ENCODE data around the gene F2.

F2 gene

DNA sequence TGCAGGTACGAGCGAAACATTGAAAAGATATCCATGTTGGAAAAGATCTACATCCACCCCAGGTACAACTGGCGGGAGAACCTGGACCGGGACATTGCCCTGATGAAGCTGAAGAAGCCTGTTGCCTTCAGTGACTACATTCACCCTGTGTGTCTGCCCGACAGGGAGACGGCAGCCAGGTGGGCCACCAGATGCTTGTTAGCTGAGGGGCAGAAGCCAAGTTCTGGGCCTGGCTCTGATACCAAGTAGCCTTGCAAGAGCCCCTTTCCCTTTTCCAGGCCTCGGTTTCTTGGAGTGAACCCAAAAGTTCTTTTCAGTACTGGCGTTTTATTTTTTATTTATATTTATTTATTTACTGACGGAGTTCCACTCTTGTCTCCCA lies 9.6 kb downstream of the F2 start:
- ChIA-PET CTCF (interaction anchor here (1.4 kb wide), 1 partner anchor 10 kb away, joined by 4 read pairs; no protein-coding TSS in a partner anchor), POLR2A (no interaction called here)
- TF ChIP-seq, protein P1, sequence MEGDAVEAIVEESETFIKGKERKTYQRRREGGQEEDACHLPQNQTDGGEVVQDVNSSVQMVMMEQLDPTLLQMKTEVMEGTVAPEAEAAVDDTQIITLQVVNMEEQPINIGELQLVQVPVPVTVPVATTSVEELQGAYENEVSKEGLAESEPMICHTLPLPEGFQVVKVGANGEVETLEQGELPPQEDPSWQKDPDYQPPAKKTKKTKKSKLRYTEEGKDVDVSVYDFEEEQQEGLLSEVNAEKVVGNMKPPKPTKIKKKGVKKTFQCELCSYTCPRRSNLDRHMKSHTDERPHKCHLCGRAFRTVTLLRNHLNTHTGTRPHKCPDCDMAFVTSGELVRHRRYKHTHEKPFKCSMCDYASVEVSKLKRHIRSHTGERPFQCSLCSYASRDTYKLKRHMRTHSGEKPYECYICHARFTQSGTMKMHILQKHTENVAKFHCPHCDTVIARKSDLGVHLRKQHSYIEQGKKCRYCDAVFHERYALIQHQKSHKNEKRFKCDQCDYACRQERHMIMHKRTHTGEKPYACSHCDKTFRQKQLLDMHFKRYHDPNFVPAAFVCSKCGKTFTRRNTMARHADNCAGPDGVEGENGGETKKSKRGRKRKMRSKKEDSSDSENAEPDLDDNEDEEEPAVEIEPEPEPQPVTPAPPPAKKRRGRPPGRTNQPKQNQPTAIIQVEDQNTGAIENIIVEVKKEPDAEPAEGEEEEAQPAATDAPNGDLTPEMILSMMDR (IDR thresholded peaks at IDR 0.05; ENCODE audit: control extremely low read depth, extremely low read depth, low read depth, missing control alignments): no peak
- no peak for DNase-seq (ENCODE audit: extremely low spot score)

DNA sequence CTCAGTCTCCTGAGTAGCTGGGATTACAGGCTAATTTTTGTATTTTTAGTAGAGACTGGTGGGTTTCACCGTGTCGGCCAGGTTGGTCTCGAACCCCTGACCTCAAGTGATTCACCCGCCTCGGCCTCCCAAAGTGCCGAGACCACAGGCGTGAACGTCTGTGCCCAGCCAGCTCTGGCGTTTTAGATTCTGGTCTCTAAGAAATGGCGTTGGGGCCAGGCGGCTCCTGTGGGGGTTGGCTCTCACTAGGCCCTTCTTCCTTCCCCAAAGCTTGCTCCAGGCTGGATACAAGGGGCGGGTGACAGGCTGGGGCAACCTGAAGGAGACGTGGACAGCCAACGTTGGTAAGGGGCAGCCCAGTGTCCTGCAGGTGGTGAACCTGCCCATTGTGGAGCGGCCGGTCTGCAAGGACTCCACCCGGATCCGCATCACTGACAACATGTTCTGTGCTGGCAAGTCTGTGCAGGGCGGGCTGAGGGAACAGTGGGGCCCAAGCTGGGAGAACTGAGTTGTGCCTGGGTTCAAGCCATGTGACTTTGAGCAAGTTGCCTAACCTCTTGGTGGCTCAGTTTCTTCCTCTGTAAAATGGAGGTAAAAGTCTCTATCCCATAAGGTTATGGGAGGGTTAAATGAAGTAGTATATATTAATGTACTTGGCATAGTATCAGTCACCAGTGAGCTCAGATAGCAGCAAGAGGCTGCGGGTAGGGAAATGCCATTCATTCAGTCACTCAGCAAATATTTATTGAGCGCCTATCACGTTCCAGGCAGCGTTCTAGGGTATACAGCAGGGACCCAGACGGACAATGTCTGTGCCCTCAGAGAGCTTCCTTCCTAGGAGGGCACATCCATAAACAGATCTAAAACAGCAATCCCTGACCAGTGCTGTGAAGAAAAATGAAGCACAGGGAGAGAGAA lies 10.4 kb downstream of the F2 start:
- DNase-seq (ENCODE audit: extremely low spot score): no peak
- CTCF ChIA-PET: interaction anchor here (1.4 kb wide), 1 partner anchor 9 kb away, joined by 4 read pairs; no protein-coding TSS in a partner anchor
- TF ChIP-seq, protein P1 (IDR thresholded peaks at IDR 0.05; ENCODE audit: control extremely low read depth, extremely low read depth, low read depth, missing control alignments): no peak
- POLR2A ChIA-PET: no interaction called here

DNA sequence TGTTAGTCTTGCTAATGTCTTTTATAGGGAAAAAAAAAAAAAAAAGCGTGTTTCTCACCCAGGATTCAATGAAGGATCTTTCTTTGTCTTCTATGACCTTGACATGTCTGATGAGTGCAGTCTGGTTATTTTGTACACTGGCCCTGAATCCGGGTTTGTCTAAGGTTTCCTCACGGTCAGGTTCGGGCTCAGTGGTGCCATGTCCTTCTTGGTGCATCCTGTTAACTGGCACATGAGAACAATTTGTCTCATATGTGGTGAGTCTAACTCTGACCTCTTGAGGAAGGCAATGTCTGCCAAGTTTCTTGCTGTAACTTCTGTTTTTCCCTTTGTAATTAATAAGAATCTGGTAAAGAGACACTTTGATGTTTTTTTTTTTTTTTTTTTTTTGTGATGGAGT lies 12.5 kb downstream of the F2 start:
- CTCF ChIA-PET: no interaction called here
- TF ChIP-seq, protein P1 (IDR thresholded peaks at IDR 0.05; ENCODE audit: control extremely low read depth, extremely low read depth, low read depth, missing control alignments): no peak
- POLR2A ChIA-PET: no interaction called here
- no peak for DNase-seq (ENCODE audit: extremely low spot score)

DNA sequence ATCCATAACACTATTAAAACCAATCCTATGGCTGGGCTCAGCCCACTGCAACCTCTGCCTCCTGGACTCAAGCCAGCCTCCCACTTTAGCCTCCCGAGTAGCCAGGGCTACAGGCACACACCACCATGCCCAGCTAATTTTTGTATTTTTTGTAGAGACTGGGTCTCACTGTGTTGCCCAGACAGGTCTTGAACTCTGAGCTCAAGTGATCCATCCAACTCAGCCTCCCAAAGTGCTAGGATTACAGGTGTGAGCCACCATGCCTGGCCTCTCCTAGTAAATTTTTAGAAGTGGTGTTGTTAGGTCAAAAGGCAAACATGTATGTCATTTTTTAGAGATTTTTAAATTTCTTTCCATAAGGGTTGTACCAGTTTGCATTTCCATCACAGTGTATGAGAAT lies 14.2 kb downstream of the F2 start:
- ChIA-PET CTCF (interaction anchor here (1.7 kb wide), 1 partner anchor 10 kb away, joined by 4 read pairs; no protein-coding TSS in a partner anchor), POLR2A (no interaction called here)
- TF ChIP-seq, protein P1 (IDR thresholded peaks at IDR 0.05; ENCODE audit: control extremely low read depth, extremely low read depth, low read depth, missing control alignments): no peak
- DNase-seq (ENCODE audit: extremely low spot score): no peak

DNA sequence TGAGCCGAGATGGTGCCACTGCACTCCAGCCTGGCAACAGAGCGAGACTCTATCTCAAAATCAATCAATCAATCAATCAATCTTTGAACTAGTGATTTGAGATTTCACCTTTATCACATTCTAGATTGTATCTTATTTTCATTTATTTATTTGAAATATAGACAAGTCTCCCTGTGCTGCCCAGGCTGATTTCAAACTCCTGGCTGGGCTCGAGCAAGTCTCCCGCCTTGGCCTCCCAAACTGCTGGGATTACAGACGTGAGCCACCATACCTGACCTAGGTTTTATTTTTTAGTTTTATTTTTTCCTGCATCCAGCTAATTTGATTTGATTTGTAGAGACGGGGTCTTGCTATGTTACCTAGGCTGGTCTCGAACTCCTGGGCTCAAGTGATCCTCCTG lies 17.1 kb downstream of the F2 start:
- DNase-seq (ENCODE audit: extremely low spot score): no peak
- ChIA-PET POLR2A (no interaction called here), CTCF (no interaction called here)
- TF ChIP-seq, protein P1 (IDR thresholded peaks at IDR 0.05; ENCODE audit: control extremely low read depth, extremely low read depth, low read depth, missing control alignments): no peak

DNA sequence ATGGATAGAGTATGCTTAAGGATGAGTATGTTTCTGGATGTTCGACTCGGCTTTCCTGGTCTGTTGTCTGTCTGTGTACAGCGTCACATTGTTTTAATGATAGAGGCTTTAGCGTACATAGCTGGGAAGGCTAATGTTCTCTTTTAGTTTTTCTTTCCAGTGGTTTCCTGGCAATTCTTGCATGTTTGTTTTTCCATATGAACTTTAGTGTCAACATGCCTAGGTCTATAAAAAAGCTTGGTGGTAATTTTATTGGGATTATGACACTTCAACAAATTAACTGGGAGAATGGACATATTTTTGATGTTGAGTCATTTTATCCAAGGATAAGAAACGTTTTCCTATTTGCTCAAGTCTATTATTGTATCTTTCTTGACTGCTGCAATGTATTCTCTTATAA lies 17.6 kb downstream of the F2 start:
- CTCF ChIA-PET: no interaction called here
- TF ChIP-seq, protein P1 (IDR thresholded peaks at IDR 0.05; ENCODE audit: control extremely low read depth, extremely low read depth, low read depth, missing control alignments): no peak
- POLR2A ChIA-PET: interaction anchor here (0.7 kb wide), 1 partner anchor 12 kb away, joined by 4 read pairs; no protein-coding TSS in a partner anchor
- no peak for DNase-seq (ENCODE audit: extremely low spot score)
